HG02763 (cell line): Measurements from ENCODE around the gene MYNN.
A peak's percentile ranks its signal among the peaks of the same experiment; 100 is the strongest.

ENCODE experiments used
- ATAC-seq: cut with Tn5 transposase; IDR thresholded peaks from one replicate; pipeline ENCODE4 v1.9.1; 2021; ENCODE audit warnings: mild to moderate bottlenecking, moderate library complexity; ENCODE audit not compliant: unreplicated experiment

Gene MYNN

DNA sequence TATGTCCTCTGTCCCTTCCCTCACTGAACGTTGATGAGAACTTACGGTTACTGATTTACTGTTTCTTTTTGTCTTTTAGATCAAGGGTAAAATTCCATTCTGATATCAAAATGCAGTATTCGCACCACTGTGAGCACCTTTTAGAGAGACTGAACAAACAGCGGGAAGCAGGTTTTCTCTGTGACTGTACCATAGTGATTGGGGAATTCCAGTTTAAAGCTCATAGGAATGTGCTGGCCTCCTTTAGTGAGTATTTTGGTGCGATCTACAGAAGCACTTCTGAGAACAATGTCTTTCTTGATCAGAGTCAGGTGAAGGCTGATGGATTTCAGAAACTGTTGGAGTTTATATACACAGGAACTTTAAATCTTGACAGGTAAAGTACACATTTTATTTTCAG lies 990 bp downstream of the MYNN start:
- ATAC-seq, result no peak

DNA sequence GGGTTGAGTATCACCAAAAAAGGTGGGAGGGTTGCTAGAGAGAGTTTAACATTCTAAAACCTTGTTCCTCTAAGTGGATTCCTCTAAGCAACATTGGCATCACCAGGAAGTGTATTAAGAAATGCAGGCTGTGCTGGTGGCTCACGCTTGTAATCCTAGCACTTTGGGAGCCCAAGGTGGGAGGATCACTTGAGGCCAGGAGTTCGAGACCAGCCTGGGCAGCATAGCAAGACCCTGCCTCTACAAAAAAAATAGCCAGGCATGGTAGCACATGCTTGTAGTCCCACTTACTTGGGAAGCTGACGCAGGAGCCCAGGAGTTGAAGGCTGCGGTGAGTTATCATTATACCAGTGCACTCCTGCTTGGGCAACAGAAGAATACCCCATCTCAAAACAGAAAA lies 4.6 kb downstream of the MYNN start:
- no peak for ATAC-seq

- ATAC-seq, result no peak
These were observed 7.5 kb downstream of the MYNN start for GRCh38 chr3:169780742-169781141.

DNA sequence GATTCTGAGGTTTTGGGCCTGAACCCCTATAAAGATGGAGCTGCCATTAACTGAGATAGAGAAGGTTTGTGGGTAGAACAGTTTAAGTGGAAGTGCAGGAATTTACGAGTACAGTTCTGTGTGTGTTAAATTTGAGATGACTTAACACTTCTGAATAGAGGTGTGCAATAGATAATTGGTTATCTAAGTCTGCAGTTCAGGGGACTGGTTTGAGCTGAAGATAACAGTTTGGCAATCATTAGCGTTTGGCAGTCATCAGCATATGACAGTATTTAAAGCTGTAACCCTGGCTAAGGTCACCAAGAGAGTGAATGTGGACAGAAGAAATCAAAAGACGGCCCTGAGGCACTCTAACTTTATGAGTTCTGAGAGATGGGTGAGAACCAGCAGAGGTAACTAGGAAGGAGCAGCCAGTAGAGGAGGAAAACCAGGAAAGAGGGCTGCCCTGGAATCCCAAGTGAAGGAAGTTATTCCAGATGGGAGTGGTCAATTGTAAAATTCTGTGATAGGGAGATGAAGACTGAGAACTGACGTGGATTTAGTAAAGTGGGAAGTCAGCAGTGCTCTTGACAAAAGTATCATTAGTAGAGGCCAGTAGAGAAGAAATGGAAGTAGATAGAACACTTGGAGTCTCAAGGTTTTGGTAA lies 8.1 kb downstream of the MYNN start:
- ATAC-seq, result no peak

- ATAC-seq, result no peak
These were observed 13.9 kb downstream of the MYNN start for GRCh38 chr3:169787120-169787519.

- ATAC-seq, result no peak
These were observed 14.6 kb downstream of the MYNN start for GRCh38 chr3:169787791-169788190.

DNA sequence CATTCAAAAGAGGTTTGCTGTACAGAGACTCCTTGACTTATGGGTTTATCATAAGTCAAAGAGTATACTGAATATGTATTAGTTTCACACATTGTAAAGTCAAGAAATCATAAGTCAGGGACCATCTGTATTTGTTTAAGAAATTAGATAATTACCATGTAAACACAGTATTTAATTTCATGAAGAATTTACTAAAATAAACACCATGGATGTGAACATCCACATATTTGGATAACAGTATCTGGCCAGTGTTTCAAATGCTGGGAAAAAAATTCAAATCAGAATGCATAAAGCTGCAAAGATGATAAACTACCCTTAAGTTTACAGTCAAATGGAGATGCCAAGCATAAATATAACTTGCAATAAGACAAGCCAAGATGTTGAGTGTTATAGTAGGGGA lies 17.0 kb downstream of the MYNN start:
- ATAC-seq, result no peak

DNA sequence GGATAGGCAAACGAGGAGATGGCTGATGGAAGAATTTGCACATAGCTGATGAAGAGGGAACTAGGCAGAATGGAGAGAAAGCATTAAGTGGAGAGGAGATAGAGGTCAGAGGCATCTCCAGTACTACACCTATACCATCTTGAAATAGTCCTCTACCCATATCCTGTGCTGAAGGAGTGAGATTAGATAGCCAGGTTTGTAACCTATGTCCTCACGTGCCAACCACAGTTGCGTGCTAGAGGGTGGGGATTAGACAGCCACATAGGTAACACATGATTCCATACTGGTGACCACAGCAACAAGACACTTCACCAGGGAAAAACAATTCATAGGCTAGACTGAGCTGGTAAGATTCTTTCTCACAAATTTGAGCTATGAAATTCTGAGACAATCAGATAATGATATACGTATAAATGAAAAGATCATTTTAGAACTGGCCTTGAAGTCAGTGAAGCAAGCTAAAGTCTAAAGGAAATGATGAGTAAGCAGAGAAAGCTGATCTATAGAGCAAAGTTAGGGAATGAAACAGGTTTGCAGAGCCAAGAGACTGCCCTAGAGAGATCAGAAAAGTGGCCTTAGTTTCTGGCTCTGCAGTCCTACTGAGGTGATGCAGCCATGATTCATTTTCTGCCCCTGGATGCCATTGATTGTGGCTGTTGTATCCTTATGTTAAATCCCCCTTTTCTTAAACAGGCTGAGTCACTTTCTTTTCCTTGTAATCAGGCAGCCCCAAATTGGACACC lies 17.7 kb downstream of the MYNN start:
- no peak for ATAC-seq

- ATAC-seq, result no peak
These were observed 19.2 kb downstream of the MYNN start for GRCh38 chr3:169792359-169792758.

GRCh38 chr3:169804681-169805080 lies 31.5 kb downstream of the MYNN start:
- ATAC-seq, result no peak

- no peak for ATAC-seq
These were observed 36.1 kb downstream of the MYNN start for GRCh38 chr3:169809230-169809795.

DNA sequence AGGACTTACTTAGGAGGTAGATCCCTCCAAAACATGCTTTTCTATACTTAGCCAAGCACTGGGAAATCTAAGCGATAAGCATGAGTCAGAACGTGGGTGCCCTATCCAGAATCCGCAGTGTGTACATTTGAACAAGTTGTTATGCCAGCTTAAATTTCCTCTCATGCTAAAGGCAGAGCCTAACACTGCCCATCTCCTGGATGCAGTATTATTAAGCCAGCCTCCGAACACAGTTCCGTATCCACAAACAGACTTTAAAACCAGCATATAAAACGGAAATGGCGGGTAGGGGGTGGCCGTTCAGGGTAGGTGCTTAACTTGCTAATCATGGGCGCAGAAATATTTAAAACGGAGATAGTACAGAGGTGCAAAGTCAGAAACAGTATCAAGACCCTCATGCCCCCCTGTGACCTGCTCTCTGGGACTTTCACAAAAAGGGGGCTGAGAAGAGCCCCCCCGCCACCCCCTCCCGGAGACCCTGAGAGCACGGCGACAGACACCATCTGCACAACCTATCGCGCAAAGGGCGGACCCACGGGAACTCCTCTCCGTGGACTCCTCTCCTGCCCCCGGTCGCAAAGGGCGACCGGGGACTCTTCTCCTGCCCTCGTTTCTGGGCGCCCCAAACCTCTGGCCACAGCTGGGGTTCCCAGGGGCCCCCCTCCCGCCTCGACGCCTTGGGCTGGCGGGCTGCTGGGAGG lies 38.6 kb downstream of the MYNN start:
- peak; percentile 2 for ATAC-seq

- peak; percentile 65 for ATAC-seq
These were observed 39.4 kb downstream of the MYNN start, which contains the start of the genes LRRC34 and LRRIQ4 for GRCh38 chr3:169812332-169813235. Gene LRRC34 (minus strand): TSS chr3:169812904. CDS start chr3:169812548, 356 bp downstream. Gene LRRIQ4 (plus strand): TSS chr3:169812870. CDS start chr3:169821922, 9,052 bp downstream.

- ATAC-seq, result no peak
These were observed 40.1 kb downstream of the MYNN start for GRCh38 chr3:169813278-169813677.

- ATAC-seq, result peak; percentile 84
These were observed 40.7 kb downstream of the MYNN start for GRCh38 chr3:169813757-169814517.

DNA sequence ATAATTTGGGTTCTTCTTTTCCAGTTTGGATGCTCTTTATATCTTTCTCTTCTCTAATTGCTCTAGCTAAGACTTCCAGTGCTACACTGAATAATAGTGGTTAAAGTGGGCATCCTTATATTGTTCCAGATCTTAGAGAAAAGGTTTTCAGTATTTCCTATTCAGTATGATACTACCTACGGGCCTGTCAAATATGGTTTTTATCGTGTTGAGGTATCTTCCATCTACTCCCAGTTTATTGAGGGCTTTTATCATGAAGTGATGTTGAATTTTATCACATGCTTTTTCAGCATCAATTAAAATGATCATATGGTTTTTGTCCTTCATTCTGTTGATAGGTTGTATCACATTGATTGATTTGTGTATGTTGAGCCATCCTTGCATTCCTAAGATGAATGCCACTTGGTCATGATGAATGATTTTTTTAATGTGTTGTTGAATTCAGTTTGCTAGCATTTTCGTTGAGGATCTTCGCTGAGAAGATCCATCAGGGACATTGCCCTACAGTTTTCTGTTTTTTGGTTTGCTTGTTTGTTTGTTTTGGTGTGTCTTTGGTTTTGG lies 42.5 kb downstream of the MYNN start:
- ATAC-seq, result no peak

DNA sequence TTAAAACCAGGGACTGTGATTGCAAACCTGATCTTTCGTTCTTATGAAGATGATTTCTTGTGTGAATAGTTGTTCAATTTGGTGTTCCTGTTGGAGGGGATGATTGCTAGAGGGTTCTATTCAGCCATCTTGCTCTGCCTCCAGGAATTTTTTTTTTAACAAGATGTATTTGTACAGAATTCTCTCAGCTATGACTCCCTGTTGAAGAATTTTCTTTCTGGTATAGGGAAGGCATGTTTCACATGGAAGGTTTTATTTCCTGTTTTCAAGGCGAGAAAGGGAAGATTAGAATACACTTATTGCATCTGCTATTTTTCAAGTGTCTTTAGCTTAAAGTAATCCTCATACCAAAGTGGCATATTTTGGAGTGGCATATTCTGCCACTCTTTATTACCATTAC lies 45.1 kb downstream of the MYNN start:
- ATAC-seq, result no peak

- ATAC-seq, result no peak
These were observed 48.9 kb downstream of the MYNN start for GRCh38 chr3:169822091-169822490.

DNA sequence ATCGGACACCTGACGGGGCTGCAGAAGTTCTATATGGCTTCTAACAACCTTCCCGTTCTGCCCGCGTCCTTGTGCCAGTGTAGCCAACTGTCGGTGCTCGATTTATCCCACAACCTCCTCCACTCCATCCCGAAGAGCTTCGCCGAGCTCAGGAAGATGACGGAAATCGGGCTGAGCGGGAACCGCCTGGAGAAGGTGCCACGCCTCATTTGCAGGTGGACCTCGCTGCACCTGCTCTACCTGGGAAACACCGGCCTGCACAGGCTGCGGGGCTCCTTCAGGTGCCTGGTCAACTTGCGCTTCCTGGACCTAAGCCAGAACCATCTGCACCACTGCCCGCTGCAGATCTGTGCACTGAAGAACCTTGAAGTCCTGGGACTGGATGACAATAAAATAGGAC lies 49.3 kb downstream of the MYNN start:
- no peak for ATAC-seq
